HEK293T (cell line): ENCODE data around the gene CORO6.

Experiments
- ARNT ChIP-seq: fragments of 450-650 bp; IDR thresholded peaks from 2 replicates; pipeline ENCODE4 v1.6.1; 2017; ENCODE audit warnings: mild to moderate bottlenecking
- BHLHE40 ChIP-seq: fragments of 450-650 bp; IDR thresholded peaks from 2 replicates; pipeline ENCODE4 v1.6.1; 2016; ENCODE audit warnings: mild to moderate bottlenecking, moderate library complexity, borderline replicate concordance
- CTBP1 ChIP-seq: fragments of 450-650 bp; IDR thresholded peaks from 2 replicates; pipeline ENCODE4 v1.6.1; 2016; ENCODE audit warnings: borderline replicate concordance
- ELF4 ChIP-seq: fragments of 450-650 bp; IDR thresholded peaks from 2 replicates; pipeline ENCODE4 v1.6.1; 2017; ENCODE audit warnings: antibody characterized with exemption
- FOXA1 ChIP-seq: fragments of 450-650 bp; IDR thresholded peaks from 2 replicates; pipeline ENCODE4 v1.6.1; 2016; ENCODE audit warnings: mild to moderate bottlenecking
- FOXK2 ChIP-seq: fragments of 450-650 bp; IDR thresholded peaks from 2 replicates; pipeline ENCODE4 v1.6.1; 2016; ENCODE audit warnings: mild to moderate bottlenecking
- FOXM1 ChIP-seq: fragments of 450-650 bp; IDR thresholded peaks from 2 replicates; pipeline ENCODE4 v1.6.1; 2017; ENCODE audit warnings: mild to moderate bottlenecking, borderline replicate concordance
- HDGF ChIP-seq: fragments of 450-650 bp; IDR thresholded peaks from 2 replicates; pipeline ENCODE4 v1.6.1; 2017; ENCODE audit warnings: antibody characterized with exemption, borderline replicate concordance
- PKNOX1 ChIP-seq: fragments of 450-650 bp; IDR thresholded peaks from 2 replicates; pipeline ENCODE4 v1.6.1; 2016
- SP1 ChIP-seq: fragments of 450-650 bp; IDR thresholded peaks from 2 replicates; pipeline ENCODE4 v1.6.1; 2017
- SUZ12 ChIP-seq: fragments of 450-650 bp; IDR thresholded peaks from 2 replicates; pipeline ENCODE4 v1.6.1; 2016; ENCODE audit warnings: mild to moderate bottlenecking
- TARDBP ChIP-seq: fragments of 450-650 bp; IDR thresholded peaks from 2 replicates; pipeline ENCODE4 v1.6.1; 2016
- ZNF384 ChIP-seq: fragments of 450-650 bp; IDR thresholded peaks from 2 replicates; pipeline ENCODE4 v1.6.1; 2016

- TF ChIP-seq BHLHE40 (no peak), FOXM1 (no peak), ARNT (no peak), TARDBP (no peak), FOXK2 (no peak), SUZ12 (no peak), SP1 (no peak), CTBP1 (no peak), ZNF384 (no peak), FOXA1 (no peak), ELF4 (no peak), HDGF (no peak), PKNOX1 (no peak)
Measured at GRCh38 chr17:29582254-29582765, 40.4 kb downstream of the CORO6 start.
